HG03354 (cell line): ENCODE results near the gene RNASEH2B.

Experiments used
- ATAC-seq: cut with Tn5 transposase; IDR thresholded peaks from one replicate; pipeline ENCODE4 v1.9.1; 2021; ENCODE audit warnings: mild to moderate bottlenecking; ENCODE audit not compliant: unreplicated experiment, poor library complexity, severe bottlenecking

RNASEH2B gene

GRCh38 chr13:50909605-50910484 lies at the start of gene RNASEH2B:
RNASEH2B (plus strand) TSS chr13:50909791; CDS start chr13:50910077, 286 bp downstream.
- peak; percentile 74 for ATAC-seq

GRCh38 chr13:50864492-50864891 lies 45.1 kb upstream of the RNASEH2B start:
- no peak for ATAC-seq

GRCh38 chr13:50866817-50867636 lies 42.6 kb upstream of the RNASEH2B start:
- ATAC-seq: no peak

GRCh38 chr13:50867637-50867945 lies 42.0 kb upstream of the RNASEH2B start:
- ATAC-seq: no peak

GRCh38 chr13:50871405-50871804 lies 38.2 kb upstream of the RNASEH2B start:
- ATAC-seq: no peak

- ATAC-seq: no peak
Observed at GRCh38 chr13:50873467-50873866, 36.1 kb upstream of the RNASEH2B start.

GRCh38 chr13:50873991-50874390 lies 35.6 kb upstream of the RNASEH2B start:
- no peak for ATAC-seq

GRCh38 chr13:50882816-50883435 lies 26.7 kb upstream of the RNASEH2B start:
- ATAC-seq: no peak

- no peak for ATAC-seq
Observed at GRCh38 chr13:50883728-50884127, 25.9 kb upstream of the RNASEH2B start.

- no peak for ATAC-seq
Observed at GRCh38 chr13:50884265-50884664, 25.3 kb upstream of the RNASEH2B start.

GRCh38 chr13:50887151-50887550 lies 22.4 kb upstream of the RNASEH2B start:
- no peak for ATAC-seq

GRCh38 chr13:50888362-50888761 lies 21.2 kb upstream of the RNASEH2B start:
- ATAC-seq: no peak

GRCh38 chr13:50889317-50889716 lies 20.3 kb upstream of the RNASEH2B start:
- ATAC-seq: no peak

GRCh38 chr13:50891206-50891605 lies 18.4 kb upstream of the RNASEH2B start:
- ATAC-seq: no peak

GRCh38 chr13:50892210-50892944 lies 17.2 kb upstream of the RNASEH2B start:
- no peak for ATAC-seq

GRCh38 chr13:50893211-50893852 lies 16.3 kb upstream of the RNASEH2B start:
- peak; percentile 85 for ATAC-seq

GRCh38 chr13:50894012-50894411 lies 15.6 kb upstream of the RNASEH2B start:
- no peak for ATAC-seq

GRCh38 chr13:50894504-50894903 lies 15.1 kb upstream of the RNASEH2B start:
- no peak for ATAC-seq

- ATAC-seq: no peak
Observed at GRCh38 chr13:50898338-50898737, 11.3 kb upstream of the RNASEH2B start.
